NCI-H1417 (cell line): ENCODE results near the gene CD163L1.
"Not testable (repeated sequence)": the region's sequence is repeated elsewhere in the genome, so short reads cannot be mapped to it uniquely, and the experiment has no call there.

Source experiments
- DNase-seq, 3 experiments: peaks; one replicate each; lab custom pipeline; 2025; lab: John Stamatoyannopoulos, UW

CD163L1 gene

GRCh38 chr12:7444076-7444475 lies at the start of gene CD163L1:
Gene CD163L1, minus strand, starts transcription at chr12:7444153. Its CDS starts 26 bp downstream, at chr12:7444127.
- no peak for DNase-seq

- DNase-seq, result no peak
These were observed 49.1 kb upstream of the CD163L1 start for GRCh38 chr12:7493006-7493405.

GRCh38 chr12:7486512-7486911 lies 42.6 kb upstream of the CD163L1 start:
- DNase-seq, result no peak

GRCh38 chr12:7485095-7485494 lies 41.1 kb upstream of the CD163L1 start:
- DNase-seq, result no peak

- no peak for DNase-seq
These were observed 39.4 kb upstream of the CD163L1 start for GRCh38 chr12:7483343-7483742.

GRCh38 chr12:7479771-7480170 lies 35.8 kb upstream of the CD163L1 start:
- DNase-seq, result no peak

- no peak for DNase-seq
These were observed 28.1 kb upstream of the CD163L1 start for GRCh38 chr12:7472060-7472459.

- peak; percentile 1 to 70 (median 47) for DNase-seq
These were observed 16.7 kb upstream of the CD163L1 start for GRCh38 chr12:7460375-7461259.

GRCh38 chr12:7459973-7460372 lies 16.0 kb upstream of the CD163L1 start:
- no peak for DNase-seq

GRCh38 chr12:7451756-7452155 lies 7.8 kb upstream of the CD163L1 start:
- DNase-seq, result no peak

- no peak for DNase-seq
These were observed 6.7 kb upstream of the CD163L1 start for GRCh38 chr12:7450667-7451066.

GRCh38 chr12:7448099-7448498 lies 4.1 kb upstream of the CD163L1 start:
- DNase-seq, result no peak

GRCh38 chr12:7444537-7444936 lies 584 bp upstream of the CD163L1 start:
- no peak for DNase-seq

GRCh38 chr12:7441216-7441615 lies 2.7 kb downstream of the CD163L1 start:
- no peak for DNase-seq

GRCh38 chr12:7439579-7440505 lies 4.1 kb downstream of the CD163L1 start:
- DNase-seq, result no peak

GRCh38 chr12:7438291-7438995 lies 5.5 kb downstream of the CD163L1 start:
- not testable (repeated sequence) for DNase-seq

GRCh38 chr12:7437494-7437893 lies 6.5 kb downstream of the CD163L1 start:
- not testable (repeated sequence) for DNase-seq

GRCh38 chr12:7434670-7435069 lies 9.3 kb downstream of the CD163L1 start:
- no peak for DNase-seq

- no peak for DNase-seq
These were observed 10.6 kb downstream of the CD163L1 start for GRCh38 chr12:7433276-7433822.

- DNase-seq, result no peak
These were observed 11.8 kb downstream of the CD163L1 start for GRCh38 chr12:7431993-7432685.

GRCh38 chr12:7411343-7411742 lies 32.6 kb downstream of the CD163L1 start:
- no peak for DNase-seq
